Ascending aorta (tissue), 2 donors: ENCODE results near the gene NPAS3. TPM values are rescaled to one million over a fixed set of nuclear protein-coding genes. Genes with fewer than 3 reads are reported as not detected.

ENCODE experiments used
- DNase-seq, 2 donors: peaks; one replicate each; pipeline ENCODE4 v3.0.0-alpha.2; 2019; ENCODE audit warnings: low spot score in 2 of 2
- H3K27ac ChIP-seq, 2 donors: fragments of 200-600 bp; sonication (generic); one replicate each; pipeline ENCODE4 v1.5.1; 2016 to 2017; ENCODE audit warnings: mild to moderate bottlenecking in 1 of 2
- H3K27me3 ChIP-seq: fragments of 200-600 bp; sonication (generic); one replicate; pipeline ENCODE4 v1.5.1; 2017
- H3K36me3 ChIP-seq, 2 donors: fragments of 200-600 bp; sonication (generic); one replicate each; pipeline ENCODE4 v1.5.1; 2016
- H3K4me1 ChIP-seq, 2 donors: fragments of 200-600 bp; sonication (generic); one replicate each; pipeline ENCODE4 v1.5.1; 2016 to 2017; ENCODE audit warnings: mild to moderate bottlenecking in 1 of 2
- H3K4me3 ChIP-seq, 2 donors: fragments of 200-600 bp; sonication (generic); one replicate each; pipeline ENCODE4 v1.5.1; 2016 to 2017; ENCODE audit warnings: mild to moderate bottlenecking in 1 of 2
- H3K9me3 ChIP-seq, 2 donors: fragments of 200-600 bp; sonication (generic); one replicate each; pipeline ENCODE4 v1.5.1; 2016
- intact Hi-C: fragments of 100-400 bp; cut with DNase I; formaldehyde crosslinking; loops from one replicate; pipeline ENCODE4 v1.15.1; 2023
- total RNA-seq: library from RNA; depleted of rRNA; stranded (reverse); fragments of >200 nt; gene quantifications from one replicate; pipeline ENCODE4 v1.1.0, GENCODE V29; 2016
- TF ChIP-seq, protein P1 (sequence below), 3 experiments: fragments of 200-600 bp in 2 of 3; fragments of 450-650 bp in 1 of 3; sonication (generic) in 2 of 3; IDR thresholded peaks; one replicate each; pipeline ENCODE4 v1.5.1; 2016 to 2019; ENCODE audit warnings: antibody characterized with exemption in 3 of 3, mild to moderate bottlenecking in 1 of 3, moderate library complexity in 1 of 3

NPAS3 gene
- total RNA-seq, 1 donor from 2014 or later = not detected

DNA sequence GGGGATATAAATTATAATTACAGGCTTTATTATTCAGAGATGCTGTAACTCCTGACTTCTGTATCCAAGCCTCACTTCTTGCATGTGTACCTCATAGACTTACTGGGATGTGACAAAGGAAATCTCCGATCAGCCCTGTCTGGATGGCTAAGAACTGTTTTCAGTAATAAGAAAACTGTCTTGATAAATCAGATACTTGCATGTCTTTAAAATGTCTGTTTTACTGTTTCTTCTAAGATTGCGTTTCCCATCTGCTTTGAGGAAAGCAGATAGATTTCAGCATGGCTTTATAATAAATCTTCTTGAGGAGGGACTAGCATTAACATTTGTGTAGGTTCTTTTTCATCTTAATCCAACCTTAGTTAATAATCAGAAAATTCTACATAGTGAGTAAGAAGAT is 616.3 kb downstream of the NPAS3 start:
- H3K27me3 ChIP-seq = no peaks in the 10 kb centered on the region
- intact Hi-C loops = no loop called here
- TF ChIP-seq, protein P1, sequence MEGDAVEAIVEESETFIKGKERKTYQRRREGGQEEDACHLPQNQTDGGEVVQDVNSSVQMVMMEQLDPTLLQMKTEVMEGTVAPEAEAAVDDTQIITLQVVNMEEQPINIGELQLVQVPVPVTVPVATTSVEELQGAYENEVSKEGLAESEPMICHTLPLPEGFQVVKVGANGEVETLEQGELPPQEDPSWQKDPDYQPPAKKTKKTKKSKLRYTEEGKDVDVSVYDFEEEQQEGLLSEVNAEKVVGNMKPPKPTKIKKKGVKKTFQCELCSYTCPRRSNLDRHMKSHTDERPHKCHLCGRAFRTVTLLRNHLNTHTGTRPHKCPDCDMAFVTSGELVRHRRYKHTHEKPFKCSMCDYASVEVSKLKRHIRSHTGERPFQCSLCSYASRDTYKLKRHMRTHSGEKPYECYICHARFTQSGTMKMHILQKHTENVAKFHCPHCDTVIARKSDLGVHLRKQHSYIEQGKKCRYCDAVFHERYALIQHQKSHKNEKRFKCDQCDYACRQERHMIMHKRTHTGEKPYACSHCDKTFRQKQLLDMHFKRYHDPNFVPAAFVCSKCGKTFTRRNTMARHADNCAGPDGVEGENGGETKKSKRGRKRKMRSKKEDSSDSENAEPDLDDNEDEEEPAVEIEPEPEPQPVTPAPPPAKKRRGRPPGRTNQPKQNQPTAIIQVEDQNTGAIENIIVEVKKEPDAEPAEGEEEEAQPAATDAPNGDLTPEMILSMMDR (IDR thresholded peaks at IDR 0.05) = no peak

DNA sequence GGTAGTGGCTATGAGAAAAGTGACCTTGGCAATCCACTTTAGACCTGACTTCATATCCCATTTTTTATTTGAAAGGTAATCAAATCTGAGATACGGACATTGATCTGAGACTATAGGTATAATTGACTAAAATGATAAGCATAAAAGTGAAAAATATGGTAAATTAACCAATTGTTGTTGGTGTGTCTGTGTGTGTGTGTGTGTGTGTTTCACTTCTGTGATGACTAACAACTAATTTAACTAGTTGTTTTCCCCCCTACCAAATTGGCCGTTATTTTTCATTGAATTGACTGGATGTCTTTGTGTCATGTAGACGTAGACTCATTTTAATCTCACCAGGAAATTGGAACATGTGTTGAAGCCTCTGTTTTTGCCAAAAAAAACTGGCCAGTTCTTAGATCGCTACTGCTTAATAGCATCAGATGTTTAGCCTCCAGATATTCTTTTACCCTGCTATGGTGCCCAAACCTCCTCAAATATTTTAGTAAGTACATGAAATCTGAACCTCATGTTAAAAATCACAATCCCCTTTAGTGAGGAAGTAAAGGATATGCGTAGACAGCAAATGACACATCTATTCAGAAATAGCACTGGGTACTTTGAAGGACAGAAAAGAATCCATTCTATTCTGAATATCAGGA is 617.2 kb downstream of the NPAS3 start:
- Histone ChIP-seq H3K9me3 (no peaks in the 10 kb centered on the region), H3K4me3 (no peak overlapping the region), H3K27ac (no peak overlapping the region), H3K27me3 (no peaks in the 10 kb centered on the region), H3K36me3 (no peaks in the 10 kb centered on the region), H3K4me1 (no peaks in the 10 kb centered on the region)
- TF ChIP-seq, protein P1 (IDR thresholded peaks at IDR 0.05) = no peak
- intact Hi-C loops = no loop called here
- DNase-seq = no peak

More for the DNA sequence above, 616.3 kb downstream of the NPAS3 start:
- DNase-seq = no peak
- H3K36me3 ChIP-seq = no peaks in the 10 kb centered on the region
- no peaks in the 10 kb centered on the region for H3K9me3 ChIP-seq
- no peak overlapping the region for H3K4me3 ChIP-seq
- no peak overlapping the region for H3K27ac ChIP-seq
- H3K4me1 ChIP-seq = no peaks in the 10 kb centered on the region

DNA sequence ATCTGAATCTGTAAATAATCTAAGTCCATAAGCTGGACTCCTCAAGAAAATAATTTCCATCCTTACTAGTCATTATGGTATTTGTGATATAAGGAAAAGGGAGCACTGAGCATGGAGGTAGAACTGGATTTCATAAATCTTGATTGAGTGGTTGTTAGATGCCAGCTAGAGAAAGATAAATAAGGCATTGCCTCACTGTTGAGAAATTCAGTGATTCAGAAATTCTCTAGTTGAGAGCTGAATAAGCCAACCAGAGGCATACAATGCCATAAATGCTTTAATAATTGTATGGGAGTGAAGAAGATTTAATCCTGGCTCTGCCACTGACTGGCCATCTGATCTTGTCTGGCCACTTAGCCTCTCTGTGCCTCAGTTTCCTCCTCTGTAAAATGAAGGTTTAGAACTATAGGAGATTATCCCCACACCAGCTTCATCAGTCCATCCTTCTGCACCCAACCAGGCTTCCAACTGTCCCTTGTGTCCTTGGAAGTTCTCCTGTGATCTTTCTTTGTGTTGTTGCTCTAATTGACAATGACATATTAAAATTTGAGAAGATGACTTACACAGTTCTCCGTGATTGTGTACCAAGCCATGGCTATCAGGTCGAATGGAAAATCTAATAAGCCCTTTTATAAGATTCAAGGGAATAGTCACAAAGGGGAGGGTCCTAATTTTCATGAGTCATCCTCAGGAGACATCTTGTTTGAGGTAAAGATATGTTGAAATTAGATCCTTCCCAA is 617.9 kb downstream of the NPAS3 start:
- DNase-seq = no peak
- H3K27ac ChIP-seq = no peak overlapping the region
- no peaks in the 10 kb centered on the region for H3K36me3 ChIP-seq
- no peaks in the 10 kb centered on the region for H3K27me3 ChIP-seq
- no peak overlapping the region for H3K4me3 ChIP-seq
- TF ChIP-seq, protein P1 (IDR thresholded peaks at IDR 0.05) = no peak
- no peaks in the 10 kb centered on the region for H3K4me1 ChIP-seq
- intact Hi-C loops = no loop called here
- H3K9me3 ChIP-seq = no peaks in the 10 kb centered on the region

DNA sequence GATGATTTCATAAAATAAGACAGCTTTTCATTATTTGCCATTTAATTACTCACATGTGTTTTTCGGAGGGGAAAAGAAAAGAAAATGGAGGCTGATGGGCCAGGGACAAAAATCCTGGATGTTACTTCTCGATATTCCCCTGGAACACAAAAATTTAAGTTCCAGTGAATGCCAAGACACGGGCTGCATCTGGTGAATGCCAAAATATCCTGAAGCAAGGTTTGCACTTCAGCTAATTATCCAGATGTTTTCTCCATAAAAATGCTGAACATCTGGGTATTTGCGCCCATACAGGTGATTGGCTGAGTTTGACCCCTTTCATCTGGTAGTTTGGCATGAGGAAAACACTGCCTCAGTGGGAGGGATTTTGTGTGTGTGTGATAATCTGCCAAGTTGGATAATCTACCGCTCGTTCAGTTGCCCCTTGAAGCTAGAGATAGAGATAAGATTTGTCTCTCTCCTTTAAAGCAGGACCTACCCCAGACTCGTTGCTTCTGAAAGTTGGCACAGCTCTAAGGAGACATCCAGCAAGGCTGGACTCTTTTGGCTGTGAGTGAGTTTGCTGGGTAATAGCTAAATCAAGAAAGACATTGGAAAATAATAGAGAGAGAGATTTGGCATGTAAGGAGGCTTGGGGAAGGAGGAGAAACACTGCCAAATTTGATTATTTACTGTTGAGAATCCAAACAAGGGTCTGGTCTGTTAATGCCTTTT is 622.2 kb downstream of the NPAS3 start:
- TF ChIP-seq, protein P1 (IDR thresholded peaks at IDR 0.05) = no peak
- no peak overlapping the region for H3K27ac ChIP-seq
- no peak for DNase-seq
- H3K9me3 ChIP-seq = no peaks in the 10 kb centered on the region
- no peaks in the 10 kb centered on the region for H3K4me1 ChIP-seq
- no peaks in the 10 kb centered on the region for H3K36me3 ChIP-seq
- intact Hi-C loops = no loop called here
- H3K27me3 ChIP-seq = no peaks in the 10 kb centered on the region
- H3K4me3 ChIP-seq = no peak overlapping the region

DNA sequence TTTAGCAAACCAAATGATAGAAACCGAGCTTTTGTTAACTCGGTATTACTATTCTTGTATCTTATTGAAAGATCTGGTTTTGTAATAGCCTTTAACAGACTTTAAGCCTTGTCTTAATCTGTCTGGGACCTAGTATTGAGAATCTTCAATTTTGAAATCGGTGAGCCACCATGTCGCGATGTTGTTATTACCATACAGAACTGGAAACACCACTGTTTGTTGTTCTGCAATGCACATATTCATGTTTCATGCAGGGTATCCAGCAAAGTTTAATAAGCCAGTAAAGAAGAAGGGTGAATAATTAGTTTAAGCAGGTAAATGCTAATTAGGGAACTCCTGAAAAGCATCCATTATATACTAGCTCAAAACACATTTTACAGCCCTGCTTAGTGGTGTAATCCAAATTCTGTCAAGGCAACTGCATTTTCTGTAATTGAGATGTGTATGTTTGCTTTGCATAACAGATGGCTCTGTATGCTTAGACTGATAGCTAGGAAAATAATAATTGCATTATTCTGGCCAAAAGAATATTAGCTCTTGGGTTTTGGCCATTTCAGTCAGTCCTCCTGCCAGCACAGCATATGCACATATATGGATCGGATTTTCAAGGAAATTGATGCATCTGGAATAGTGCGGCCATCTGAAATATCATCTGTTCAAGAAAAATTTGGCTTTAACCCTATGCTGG is 623.0 kb downstream of the NPAS3 start:
- Histone ChIP-seq H3K27me3 (no peaks in the 10 kb centered on the region), H3K4me1 (no peaks in the 10 kb centered on the region), H3K27ac (no peak overlapping the region), H3K36me3 (no peaks in the 10 kb centered on the region), H3K9me3 (no peaks in the 10 kb centered on the region), H3K4me3 (no peak overlapping the region)
- TF ChIP-seq, protein P1 (IDR thresholded peaks at IDR 0.05) = no peak
- no peak for DNase-seq
- intact Hi-C loops = no loop called here
